ENCODE measurements around the gene PDE3B. TPM values are rescaled to one million over a fixed set of nuclear protein-coding genes. Genes with fewer than 3 reads are reported as not detected.
A peak's percentile ranks its signal among the peaks of the same experiment; 100 is the strongest.

Gene PDE3B
- total RNA-seq, 6 experiments from 2014 or later = 14.9 to 47.1 (median 28.8) TPM

DNA sequence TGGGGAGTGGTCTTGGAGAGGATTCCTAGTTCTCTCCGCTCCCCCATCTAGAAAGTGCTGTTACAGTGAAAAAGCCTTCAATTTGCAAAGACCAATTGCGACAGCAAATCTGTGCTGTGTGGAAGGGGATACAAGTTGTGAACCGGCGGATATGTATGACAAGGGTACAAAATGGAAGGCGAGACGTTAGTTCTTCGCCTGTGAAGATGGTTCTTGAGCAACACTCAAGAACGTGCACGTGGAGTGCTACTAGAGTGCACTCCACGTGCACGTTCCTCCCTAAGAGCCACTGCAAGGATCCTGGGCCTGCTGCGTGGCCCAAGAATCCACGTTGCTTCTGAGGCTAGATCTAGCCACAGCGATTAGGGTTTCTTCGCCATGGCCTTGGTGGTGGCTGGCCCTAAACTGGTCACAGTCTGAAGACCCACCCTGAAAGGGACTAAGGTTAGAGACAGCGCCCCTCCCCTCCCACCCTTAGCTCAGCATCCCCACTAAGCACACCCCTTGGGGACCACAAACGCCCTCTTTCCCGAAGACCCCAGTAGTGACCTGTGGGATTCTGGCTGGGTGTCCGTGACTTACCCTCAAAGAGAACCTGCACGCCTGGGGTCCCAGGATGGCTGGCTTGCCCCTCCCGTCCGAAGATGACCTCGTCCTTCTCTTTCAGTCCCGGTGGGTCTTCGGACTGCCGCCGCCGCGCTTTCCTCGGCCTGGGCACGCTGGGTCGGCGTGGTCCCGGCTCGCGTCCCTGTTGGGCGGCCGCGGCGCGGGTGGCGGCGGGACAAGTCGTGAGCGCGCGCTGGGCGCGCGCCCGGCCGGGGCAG lies 519 bp upstream of the PDE3B start:
- Histone ChIP-seq H3K4me1 (peaks cover 0 to 19% (median 3%) of the 10 kb centered on the region in 4 donors), H3K36me3 (no peaks in the 10 kb centered on the region), H3K4me3 (peak overlapping the region; percentile 76 to 83 (median 77)), H3K27ac (peak overlapping the region; percentile 52 to 98 (median 96)), H3K9me3 (no peaks in the 10 kb centered on the region), H3K27me3 (no peaks in the 10 kb centered on the region)
- 82% methylated on average over 3 of the region's 52 CpGs for WGBS (ENCODE audit: insufficient coverage, low coverage, low lambda C conversion rate, missing lambda C conversion rate)
- ATAC-seq (peak in 3 of 4 donors; percentile 3 to 11 (median 4)), DNase-seq (no peak)
- intact Hi-C loops (cut with DNase I) = no loop called here
- TF ChIP-seq POLR2A (IDR thresholded peaks at IDR 0.05) = no peak
- TF ChIP-seq, protein P1, sequence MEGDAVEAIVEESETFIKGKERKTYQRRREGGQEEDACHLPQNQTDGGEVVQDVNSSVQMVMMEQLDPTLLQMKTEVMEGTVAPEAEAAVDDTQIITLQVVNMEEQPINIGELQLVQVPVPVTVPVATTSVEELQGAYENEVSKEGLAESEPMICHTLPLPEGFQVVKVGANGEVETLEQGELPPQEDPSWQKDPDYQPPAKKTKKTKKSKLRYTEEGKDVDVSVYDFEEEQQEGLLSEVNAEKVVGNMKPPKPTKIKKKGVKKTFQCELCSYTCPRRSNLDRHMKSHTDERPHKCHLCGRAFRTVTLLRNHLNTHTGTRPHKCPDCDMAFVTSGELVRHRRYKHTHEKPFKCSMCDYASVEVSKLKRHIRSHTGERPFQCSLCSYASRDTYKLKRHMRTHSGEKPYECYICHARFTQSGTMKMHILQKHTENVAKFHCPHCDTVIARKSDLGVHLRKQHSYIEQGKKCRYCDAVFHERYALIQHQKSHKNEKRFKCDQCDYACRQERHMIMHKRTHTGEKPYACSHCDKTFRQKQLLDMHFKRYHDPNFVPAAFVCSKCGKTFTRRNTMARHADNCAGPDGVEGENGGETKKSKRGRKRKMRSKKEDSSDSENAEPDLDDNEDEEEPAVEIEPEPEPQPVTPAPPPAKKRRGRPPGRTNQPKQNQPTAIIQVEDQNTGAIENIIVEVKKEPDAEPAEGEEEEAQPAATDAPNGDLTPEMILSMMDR (IDR thresholded peaks at IDR 0.05) = no peak

DNA sequence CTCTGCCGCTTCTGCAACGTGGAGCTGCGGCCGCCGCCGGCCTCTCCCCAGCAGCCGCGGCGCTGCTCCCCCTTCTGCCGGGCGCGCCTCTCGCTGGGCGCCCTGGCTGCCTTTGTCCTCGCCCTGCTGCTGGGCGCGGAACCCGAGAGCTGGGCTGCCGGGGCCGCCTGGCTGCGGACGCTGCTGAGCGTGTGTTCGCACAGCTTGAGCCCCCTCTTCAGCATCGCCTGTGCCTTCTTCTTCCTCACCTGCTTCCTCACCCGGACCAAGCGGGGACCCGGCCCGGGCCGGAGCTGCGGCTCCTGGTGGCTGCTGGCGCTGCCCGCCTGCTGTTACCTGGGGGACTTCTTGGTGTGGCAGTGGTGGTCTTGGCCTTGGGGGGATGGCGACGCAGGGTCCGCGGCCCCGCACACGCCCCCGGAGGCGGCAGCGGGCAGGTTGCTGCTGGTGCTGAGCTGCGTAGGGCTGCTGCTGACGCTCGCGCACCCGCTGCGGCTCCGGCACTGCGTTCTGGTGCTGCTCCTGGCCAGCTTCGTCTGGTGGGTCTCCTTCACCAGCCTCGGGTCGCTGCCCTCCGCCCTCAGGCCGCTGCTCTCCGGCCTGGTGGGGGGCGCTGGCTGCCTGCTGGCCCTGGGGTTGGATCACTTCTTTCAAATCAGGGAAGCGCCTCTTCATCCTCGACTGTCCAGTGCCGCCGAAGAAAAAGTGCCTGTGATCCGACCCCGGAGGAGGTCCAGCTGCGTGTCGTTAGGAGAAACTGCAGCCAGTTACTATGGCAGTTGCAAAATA lies 816 bp downstream of the PDE3B start:
- Histone ChIP-seq H3K27ac (peak overlapping the region; percentile 88 to 98 (median 96)), H3K9me3 (no peaks in the 10 kb centered on the region), H3K4me1 (peaks cover 0 to 22% (median 5%) of the 10 kb centered on the region in 4 donors), H3K27me3 (no peaks in the 10 kb centered on the region), H3K4me3 (peak overlapping the region; percentile 76 to 83 (median 77)), H3K36me3 (no peaks in the 10 kb centered on the region)
- ATAC-seq = peak; percentile 42 to 65 (median 57)
- DNase-seq = peak; percentile 60 to 74 (median 63)
- TF ChIP-seq POLR2A (IDR thresholded peaks at IDR 0.05) = no peak
- 0% methylated on average over 13 of the region's 65 CpGs for WGBS (ENCODE audit: insufficient coverage, low coverage, low lambda C conversion rate, missing lambda C conversion rate)
- intact Hi-C loops (cut with DNase I) = no loop called here

DNA sequence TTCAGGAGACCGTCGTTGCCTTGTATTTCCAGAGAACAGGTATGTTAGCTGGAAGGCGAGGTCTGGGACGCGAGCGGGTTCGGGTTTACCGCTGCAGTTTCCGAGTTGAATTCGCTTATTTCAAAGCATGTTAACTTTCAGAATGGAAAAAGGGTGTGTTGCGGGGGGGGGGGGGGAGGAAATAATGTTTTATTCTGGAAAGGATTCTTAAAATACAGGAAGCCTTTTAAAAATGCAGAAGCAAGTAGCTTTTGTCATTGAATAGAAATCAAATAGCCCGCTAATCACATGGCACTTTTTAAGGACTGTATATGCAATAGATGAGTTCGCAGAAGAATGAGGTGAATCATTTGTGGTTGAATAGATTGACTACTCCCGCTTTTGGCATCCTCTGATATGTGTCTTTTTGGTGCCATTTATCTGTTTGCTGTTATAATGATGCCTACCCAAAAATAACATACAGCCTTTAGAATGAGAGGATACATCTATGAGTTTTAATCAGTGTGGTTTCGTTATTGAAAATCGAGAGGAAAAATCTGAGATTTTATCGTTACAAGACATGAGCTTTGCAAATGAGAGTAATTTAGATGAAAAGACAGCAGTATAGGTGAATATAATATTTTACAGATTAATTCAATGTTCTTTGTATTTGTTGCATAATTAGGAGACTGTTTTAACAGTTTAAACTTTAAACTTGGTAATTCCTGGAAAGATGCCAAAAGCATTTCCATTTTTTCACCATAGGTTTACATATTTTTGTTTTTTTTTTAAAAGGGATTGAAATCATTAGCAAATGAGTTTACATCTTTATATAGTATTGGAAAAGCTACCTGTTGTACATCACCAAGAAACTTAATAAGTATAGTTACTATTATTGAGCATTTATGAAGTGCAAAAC lies 1.7 kb downstream of the PDE3B start:
- intact Hi-C loops (cut with DNase I) = no loop called here
- TF ChIP-seq POLR2A (IDR thresholded peaks at IDR 0.05) = peak; percentile 16
- TF ChIP-seq, protein P1 (IDR thresholded peaks at IDR 0.05) = no peak
- Histone ChIP-seq H3K9me3 (no peaks in the 10 kb centered on the region), H3K36me3 (no peaks in the 10 kb centered on the region), H3K27me3 (no peaks in the 10 kb centered on the region), H3K4me1 (peaks cover 0 to 22% (median 5%) of the 10 kb centered on the region in 4 donors), H3K27ac (peak overlapping the region; percentile 88 to 98 (median 96)), H3K4me3 (peak overlapping the region; percentile 76 to 83 (median 77))
- DNase-seq (no peak), ATAC-seq (peak in 2 of 4 donors; percentile 3 to 25)
- 1% methylated on average over 17 of the region's 17 CpGs for WGBS (ENCODE audit: insufficient coverage, low coverage, low lambda C conversion rate, missing lambda C conversion rate)

DNA sequence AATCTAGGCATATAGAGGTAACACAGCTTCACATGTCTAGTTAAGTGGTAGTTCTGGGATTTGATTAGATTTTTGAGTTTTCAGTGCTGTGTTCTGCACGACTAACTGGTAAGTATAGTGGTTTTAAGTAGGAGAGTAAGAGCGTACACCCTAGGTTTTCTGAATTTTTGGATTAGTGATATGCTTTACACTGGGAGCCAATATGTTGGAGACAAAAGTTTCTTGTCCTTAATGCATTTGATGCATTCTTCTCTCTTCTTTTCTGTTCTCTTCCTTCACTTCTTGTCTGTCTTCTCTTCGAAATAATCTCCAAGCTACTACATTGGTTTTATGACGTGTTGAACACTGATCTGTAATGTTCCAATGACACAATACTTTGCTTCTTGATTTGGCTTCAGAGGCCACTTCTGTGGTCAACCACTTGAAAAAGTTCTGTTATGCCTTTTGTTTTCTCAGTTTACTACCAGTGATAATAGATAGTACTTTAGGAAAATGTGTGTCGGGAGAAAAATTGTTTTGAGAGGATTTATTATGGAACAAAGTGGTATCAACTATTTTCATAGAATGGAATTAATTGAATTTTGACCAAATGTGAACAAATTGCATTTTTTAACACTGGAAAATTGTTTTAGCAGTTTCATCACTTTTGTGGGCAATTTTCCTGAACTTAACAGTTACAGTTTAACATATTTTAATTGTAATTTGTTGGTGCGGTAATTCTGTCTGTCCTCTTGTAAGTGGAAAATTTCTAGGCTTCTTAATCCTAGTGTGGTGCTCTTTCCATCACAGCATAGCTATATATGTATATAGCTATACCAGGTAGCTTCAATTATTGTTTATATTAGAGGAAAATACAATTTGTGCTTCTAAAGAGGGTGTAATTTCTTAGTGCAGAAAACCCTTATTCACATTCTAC lies 2.6 kb downstream of the PDE3B start:
- WGBS (ENCODE audit: insufficient coverage, low coverage, low lambda C conversion rate, missing lambda C conversion rate) = 28% methylated on average over 6 of the region's 6 CpGs
- Histone ChIP-seq H3K27me3 (no peaks in the 10 kb centered on the region), H3K27ac (peak overlapping the region; percentile 7 to 98 (median 96)), H3K4me3 (peak overlapping the region; percentile 76 to 83 (median 77)), H3K4me1 (peaks cover 0 to 21% (median 5%) of the 10 kb centered on the region in 4 donors), H3K9me3 (no peaks in the 10 kb centered on the region), H3K36me3 (no peaks in the 10 kb centered on the region)
- ATAC-seq (peak in 1 of 4 donors; percentile 9), DNase-seq (no peak)
- intact Hi-C loops (cut with DNase I) = no loop called here
- TF ChIP-seq POLR2A (IDR thresholded peaks at IDR 0.05) = no peak
- TF ChIP-seq, protein P1 (IDR thresholded peaks at IDR 0.05) = no peak
